NCI-H446 treated with DMSO at 0.1 percent for 48 hours (cell line): ENCODE data around the gene BIK.
"Not testable (repeated sequence)": the region's sequence is repeated elsewhere in the genome, so short reads cannot be mapped to it uniquely, and the experiment has no call there.

Experiments
- DNase-seq: peaks from one replicate; lab custom pipeline; 2025; lab: John Stamatoyannopoulos, UW

Gene BIK, protein sequence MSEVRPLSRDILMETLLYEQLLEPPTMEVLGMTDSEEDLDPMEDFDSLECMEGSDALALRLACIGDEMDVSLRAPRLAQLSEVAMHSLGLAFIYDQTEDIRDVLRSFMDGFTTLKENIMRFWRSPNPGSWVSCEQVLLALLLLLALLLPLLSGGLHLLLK

DNA sequence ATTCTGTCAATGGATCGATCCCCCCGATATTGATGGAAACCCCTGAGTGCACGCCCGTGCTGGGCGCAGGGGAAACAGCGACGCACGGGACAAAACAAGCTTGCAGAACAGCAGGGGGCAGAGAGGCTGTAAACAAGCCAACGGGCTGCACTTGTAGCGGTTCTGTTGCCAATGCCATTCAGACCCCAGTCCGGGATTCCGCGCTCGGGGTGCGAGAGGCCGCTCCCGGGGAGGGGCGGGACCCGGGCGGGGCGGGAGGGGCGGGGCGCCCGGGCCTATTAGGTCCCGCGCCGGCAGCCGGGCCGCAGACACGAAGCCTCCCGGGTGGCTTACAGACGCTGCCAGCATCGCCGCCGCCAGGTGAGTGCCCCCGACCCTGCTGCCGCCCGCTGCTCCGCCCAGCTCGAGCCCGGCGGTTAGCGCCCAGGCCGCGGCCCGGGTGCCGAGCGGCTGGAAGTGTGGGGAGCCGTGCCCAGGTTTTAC is at the start of gene BIK:
TSS of gene BIK (plus strand) at position 307 of the 483 bp plus-strand sequence. CDS start 13,273 bp downstream, outside the sequence.
- no peak for DNase-seq

DNA sequence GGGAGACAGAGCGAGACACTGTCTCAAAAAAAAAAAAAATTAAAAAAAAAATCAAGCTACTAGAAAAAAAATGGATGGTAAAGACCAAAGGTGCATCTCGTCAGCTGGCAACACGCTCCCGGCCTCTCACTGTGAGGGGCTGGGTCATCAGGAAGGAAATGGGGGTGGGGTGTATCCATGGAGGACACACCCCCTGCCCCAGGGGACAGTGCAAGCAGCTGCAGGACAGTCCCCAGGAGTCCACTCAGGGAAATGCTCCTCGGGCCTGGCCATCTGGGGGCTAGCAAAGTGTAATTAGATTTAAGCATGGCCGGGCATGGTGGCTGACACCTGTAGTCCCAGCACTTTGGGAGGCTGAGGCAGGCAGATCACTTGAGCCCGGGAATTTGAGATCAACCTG is 44.4 kb upstream of the BIK start:
- DNase-seq = no peak

DNA sequence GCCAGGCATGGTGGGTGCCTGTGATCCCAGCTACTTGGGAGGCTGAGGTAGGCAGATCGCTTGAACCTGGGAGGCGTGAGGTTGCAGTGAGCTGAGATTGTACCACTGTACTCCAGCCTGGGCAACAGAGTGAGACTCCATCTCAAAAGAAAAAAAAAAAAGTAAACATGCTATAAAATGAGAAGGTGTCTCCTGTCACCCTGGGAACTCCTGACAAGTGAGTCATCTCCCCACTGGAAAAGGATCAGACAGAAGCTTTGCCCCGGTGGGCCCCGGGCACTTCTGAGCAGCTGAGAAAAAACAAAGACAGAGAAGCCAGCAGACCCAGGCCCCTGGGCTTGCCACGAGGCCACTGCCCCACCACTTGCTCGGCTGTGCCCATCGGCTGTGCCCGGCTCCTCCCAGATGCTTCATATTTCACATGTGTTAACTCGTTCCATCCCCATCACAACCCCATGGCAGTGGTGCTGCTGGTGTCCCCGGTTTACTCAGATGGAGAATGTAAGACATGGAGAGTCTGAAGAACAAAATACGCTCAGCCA is 43.6 kb upstream of the BIK start:
- DNase-seq = no peak

DNA sequence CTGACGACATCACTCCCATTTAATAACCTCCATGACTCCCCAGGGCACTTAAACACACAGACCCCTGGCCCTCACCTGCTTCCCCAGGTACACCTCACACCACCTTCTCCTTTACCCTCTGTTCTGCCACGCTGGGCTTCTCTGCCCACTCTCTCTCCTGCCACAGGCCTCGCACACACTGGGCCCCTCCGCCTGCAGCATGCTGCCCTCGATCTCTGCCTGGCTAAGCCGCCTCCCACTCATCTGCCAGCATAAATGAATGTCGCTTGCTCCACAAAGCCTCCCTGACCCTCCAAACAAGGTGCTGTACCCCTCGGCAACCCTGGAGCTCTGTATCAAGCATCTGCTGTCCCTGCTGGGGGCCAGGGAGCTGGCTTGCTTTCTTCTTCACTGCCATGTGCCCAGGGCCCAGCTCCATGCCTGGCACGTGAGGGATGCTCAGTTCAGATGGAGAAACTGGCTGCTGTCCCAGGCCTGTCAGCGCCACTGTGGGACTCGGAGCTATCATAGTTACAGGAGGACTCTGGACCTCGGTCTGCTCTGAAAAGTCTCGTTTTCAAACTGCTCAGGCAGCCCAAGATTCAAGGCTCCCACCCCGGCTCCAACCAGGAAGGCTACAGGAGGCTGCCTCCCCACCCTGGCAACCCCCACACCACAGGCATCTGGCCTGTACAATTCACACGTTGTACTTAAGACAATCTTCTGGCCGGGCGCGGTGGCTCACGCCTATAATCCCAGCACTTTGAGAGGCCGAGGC is 33.3 kb upstream of the BIK start:
- DNase-seq = peak; percentile 84

DNA sequence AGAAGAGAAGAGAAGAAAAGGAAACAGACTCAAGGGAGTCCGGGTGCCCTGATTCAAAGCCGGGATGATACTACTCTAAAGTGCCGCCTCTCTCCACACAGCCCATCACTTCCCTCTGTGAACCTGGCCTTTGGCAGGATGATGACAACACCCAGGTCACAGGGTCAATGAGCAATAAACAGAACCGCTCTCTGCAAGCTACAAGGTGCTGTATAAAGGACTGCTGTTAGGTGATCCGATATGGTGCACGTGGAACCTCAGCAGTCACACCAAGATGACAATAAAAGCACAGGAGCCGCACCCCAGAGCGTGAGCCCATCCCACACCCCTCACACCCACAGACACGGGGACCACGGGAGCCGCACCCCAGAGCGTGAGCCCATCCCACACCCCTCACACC is 32.0 kb upstream of the BIK start:
- DNase-seq = no peak

DNA sequence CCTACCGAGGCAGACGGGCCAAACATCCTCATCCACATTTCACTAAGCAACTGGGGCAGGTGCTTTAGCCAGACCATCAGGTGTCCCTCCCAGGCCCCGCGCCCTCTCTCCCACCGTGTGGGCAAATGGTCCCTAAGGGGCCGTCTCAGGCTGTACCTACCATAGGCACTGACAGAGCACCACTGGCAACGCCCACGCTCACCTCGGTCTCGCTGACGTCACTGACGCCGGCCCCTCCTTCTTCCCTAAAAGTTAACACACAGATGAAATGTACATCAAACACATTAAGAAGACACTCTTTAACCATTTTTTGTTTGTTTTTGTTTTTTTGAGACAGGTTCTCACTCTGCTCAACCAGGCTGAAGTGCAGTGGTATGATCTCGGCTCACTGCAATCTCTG is 30.8 kb upstream of the BIK start:
- DNase-seq = no peak

DNA sequence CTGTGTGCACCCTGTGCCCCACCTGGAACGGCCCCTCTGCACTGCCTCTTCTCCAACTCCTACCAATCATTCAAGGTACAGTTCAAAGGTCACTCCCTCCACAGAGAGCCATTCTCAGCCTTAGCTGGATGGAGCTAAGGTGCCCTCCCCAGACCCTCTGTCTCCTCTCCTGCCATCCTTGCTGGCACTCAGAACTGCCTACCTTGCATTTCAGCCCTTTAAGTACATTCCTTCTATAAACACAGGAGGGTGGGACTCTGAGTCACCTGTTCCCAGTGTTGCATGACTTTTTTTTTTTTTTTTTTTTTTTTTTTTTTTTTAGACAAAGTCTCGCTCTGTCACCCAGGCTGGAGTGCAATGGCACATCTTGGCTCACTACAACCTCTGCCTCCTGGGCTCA is 29.9 kb upstream of the BIK start:
- DNase-seq = no peak

DNA sequence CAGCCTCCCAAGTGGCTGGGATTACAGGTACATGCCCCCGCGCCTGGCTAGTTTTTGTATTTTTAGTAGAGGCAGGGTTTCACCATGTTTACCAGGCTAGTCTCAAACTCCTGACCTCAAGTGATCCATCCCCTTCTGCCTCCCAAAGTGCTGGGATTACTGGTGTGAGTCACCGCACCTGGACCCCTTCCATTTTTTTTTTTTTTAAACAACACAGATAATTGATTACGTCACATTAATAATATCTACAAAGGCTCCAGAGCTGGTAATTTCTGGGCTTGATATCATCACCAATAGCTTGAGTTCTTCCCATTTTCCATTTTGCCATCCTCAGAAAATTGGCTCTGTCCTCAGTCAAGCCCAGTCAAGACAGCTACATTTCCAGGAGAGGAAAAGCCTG is 28.6 kb upstream of the BIK start:
- no peak for DNase-seq

DNA sequence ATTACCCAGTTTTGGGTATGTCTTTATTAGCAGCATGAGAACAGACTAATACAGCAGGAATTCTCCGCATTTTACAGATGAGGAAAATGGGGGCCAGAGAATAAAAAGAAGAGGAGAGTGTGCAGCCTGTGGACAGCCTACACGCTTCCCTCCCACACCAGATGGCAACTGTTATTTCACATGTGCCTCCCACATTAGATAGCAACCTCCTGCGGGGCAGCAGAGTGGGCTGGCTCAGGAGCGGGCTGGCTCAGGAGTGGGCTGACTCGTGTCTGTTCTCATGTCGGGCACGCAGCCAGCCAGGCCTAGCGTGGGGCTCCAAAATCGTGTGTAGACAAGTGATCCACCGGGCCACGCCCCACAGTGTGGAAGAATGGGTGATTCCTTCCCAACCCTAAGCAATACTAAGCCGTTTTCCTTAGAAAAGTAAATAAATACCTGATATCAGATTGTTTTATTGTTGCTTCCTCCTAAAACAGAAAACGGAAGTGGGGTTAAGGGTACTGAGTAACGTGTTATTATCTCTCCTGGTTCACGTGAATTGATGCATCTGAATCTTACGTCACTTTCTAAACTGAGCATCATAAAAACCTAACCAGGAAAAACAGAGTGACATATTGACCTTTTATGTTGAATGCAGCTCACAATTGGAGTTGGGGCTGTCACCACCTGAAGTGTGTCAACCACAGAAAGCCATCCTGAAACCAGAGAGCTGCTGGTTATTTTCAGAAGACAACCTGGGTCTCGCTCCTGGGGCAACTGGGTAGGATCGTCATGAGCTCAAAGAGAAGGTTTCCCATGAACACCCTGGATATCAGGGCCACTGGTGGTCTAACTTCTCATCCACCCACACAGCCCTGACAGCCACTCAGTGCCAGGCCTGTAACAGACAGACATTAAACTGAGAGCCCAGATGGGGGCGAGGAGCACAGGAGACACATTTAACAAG is 24.6 kb upstream of the BIK start:
- DNase-seq = no peak

DNA sequence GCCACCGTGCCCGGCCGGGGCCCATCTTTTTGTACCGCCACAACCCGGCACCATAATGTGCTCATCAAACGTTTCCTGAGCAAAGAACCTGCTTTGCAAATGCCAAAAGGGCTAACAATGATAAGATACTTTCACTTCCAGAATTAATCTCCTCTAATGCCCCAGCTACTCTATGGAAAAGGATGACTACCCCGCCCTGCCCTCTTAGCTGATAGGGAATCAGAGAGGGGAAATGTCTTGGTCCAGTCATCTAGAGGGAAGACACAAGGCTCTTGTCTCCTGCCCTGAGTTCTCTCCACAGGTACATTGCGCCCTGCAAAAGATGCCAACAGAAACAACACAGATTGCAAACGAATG is 21.9 kb upstream of the BIK start:
- no peak for DNase-seq

DNA sequence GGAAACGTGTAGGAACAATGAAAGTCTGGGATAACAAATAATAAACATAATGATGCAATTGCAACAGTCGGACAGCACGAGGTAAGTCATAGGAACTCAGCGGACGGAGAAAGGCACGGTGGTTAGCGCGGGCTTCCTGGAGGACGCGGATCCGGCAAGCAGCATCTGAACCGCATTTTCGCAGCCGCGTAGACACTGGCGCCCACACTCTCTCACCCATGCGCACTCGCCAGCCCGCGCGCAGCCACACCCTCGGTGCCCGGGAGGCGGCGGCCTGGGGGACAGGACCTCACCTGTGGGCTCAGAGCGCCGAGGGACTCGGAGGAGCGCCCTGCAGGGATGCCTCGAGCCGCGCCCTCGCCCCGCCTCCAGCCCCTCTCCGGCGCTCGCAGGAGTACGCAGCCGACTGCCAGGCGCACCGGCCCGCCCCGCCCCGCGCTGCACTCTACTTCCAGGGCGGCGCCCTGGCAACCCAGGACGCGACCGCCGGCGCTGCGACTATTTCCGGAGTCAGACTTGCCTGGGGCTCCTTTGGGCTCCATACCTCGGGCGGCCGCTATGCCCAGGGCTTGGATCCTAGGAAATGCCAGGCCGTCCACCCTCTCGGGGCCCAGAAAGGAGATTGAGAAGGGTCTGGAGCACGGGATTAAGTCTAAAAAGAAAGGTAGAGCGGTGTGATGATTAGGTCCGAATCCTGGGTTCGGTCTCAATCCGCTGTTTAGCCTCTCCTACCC is 21.4 kb upstream of the BIK start, which contains the start of gene TTLL1:
TSS of gene TTLL1 (minus strand) at position 408 of the 734 bp plus-strand sequence. CDS start 13,805 bp downstream, outside the sequence.
- peak; percentile 72 for DNase-seq

DNA sequence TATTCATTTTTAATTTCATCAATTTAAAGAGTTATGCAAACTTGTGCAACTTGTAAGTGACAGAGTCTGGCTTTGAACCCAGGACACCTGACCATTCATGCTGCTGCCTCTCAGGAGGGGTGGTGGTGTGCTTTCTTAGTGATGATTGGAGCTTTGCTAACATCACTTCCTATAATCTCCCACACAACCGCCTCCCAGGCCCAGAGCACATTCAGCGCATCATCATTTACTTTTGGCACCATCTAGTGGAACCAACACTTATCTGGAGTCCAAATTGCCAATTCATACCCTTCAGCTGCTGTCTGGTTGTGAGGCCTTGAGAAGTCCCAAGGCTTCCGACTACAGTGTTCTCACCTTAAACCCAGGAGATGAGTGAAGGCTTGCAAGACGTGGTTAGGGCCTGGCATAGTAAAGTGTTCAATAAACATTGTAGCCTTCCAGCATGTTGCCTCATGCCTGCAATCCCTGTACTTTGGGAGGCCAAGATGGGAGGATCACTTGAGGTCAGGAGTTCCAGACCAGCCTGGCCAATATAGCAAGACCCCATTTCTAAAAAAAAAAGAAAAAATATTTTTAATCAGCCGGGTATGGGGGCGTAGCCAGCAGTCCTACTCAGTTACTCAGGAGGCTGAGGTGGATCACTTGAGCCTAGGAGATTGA is 20.3 kb upstream of the BIK start:
- peak; percentile 79 for DNase-seq

DNA sequence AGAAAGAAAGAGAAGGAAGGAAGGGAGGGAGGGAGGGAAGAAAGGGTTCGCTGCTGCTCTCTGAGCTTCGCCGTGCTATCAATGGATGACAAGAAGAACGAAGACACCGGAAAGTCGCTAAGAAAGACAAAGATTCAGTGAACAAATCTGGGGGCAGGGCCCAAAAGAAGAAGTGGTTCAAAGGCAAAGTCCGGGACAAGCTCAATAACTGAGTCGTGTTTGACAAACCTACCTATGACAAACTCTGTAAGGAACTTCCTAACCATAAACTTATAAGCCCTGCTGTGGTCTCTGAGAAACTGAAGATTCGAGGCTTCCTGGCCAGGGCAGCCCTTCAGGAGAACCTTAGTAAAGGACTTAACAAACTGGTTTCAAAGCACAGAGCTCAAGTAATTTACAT is 18.5 kb upstream of the BIK start:
- DNase-seq = no peak

DNA sequence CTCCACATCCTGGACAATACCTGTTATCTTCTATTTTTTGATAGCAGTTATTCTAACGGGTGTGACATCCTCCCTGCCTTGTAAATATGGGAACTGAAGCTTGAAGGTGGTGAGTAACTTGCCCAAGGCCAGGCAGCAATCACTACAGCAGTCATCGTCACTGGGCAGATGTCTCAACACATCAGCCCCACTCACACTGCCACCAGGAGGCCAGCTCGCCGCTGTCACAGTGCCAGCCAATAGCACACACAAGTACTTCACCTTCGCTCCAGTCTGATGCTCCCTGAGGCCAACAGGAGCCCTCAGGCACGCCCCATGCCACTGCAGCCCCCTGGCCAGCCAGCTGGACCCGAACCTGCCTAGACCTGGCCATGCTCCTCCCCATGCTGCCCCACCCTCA is 16.5 kb upstream of the BIK start:
- DNase-seq = no peak

DNA sequence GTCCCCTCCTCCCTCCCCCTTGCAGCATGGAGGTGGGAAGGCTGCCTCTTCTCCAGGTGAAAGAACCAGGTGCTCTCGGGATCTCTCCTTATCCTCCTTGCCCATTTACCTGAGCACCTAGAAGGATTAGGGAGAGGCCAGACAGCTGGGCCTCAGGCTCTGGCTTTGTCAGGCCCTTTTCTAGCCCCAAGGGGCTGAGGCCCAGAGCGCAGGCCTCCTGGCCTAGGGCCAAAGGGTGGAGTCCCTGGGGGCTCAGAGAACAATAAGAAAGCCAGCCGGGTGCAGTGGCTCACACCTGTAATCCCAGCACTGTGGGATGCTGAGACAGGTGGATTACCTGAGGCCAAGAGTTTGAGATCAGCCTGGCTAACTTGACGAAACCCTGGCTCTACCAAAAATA is 16.0 kb upstream of the BIK start:
- DNase-seq = no peak

DNA sequence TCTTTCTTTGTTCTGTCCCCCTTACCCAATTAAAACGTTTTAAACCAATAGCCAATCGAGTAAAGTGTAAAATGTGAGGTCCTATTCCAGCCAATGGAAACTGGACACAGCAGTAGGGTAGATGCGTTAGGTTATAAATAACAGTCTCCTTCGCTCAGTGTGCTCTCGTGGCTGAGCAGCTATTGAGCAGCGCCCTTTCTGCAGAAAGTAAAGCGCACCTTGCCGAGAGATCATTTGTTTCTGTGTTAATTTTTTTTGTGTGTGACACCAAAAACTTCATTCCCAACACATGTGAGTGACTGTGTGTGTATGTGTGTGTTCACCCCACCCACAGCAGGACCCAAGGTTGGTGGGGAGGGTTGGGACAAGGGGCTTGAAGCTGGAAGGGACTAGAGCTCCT is 14.1 kb upstream of the BIK start:
- no peak for DNase-seq

DNA sequence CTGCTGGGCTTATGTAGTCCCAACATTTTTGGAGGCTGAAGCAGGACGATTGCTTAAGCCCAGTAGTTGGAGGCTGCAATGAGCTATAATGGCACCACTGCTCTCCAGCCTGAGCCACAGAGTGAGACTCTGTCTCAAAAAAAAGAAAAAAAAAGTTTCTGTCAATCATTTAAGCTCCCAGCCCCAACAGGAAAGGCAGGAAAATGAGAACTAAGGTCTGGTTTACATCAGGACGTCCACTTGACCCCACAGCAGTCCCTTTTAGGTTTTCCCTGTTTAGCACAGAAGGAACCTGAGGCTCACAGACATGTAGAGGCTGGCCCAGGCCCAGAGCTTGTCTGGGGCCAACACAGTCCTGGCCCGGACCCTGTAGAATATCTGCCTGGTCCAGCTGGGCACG is 12.2 kb upstream of the BIK start:
- no peak for DNase-seq

DNA sequence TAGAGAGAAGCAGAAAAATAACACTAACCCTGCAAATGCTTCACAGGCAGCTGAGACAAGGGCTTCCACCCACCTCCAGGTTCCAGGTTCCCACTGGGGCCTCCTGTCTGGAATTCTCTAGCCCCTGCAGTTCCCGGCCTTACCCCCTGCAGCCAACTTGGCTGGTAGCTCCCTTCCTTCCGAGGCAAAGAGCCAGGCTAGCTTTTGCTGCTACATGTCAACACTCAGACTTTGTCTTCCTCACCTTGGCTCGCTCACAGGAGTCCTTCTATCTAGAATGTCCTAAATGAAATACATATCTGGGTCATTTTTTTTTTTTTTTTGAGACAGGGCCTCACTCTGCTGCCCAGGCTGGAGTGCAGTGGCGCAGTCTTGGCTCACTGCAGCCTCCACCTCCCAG is 11.5 kb upstream of the BIK start:
- peak; percentile 32 for DNase-seq

DNA sequence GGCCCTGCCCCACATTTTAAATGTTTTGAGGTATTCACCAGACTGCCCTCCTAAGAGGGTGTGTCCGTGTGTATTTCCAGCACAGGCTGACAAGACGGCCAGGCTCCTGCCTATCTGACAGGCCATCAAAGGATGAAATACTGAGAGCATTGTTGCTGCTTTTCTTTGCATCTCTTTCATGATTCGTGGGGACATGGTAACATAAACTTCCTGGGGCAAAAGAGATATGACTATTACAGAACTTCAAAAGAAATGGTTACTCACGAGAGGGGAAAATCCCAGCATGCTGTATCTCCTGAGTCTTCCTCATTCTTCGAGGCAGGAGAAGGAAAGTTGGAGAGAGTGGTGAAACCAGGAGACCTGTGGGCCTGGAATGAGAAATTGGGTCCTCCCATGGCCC is 10.3 kb upstream of the BIK start:
- DNase-seq = no peak

DNA sequence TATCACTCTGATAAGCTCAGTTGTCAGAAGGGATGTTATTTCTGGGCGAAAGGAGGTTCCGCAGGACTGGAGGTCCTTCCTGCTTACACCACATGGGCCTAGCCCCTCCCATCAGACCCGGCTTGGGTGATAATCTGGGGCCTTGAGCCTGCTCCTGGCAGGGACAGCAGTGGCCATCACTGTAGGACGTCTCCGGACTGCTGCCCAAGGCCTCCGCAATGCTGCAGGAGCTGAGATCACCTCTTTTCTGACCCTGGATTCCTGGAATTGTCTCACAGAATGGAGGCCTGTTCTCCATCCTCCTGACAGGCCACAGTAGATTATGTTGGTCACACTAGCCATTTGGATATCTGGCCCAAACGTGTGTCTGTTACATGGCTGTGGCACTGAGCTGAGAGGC is 9.2 kb upstream of the BIK start:
- no peak for DNase-seq

DNA sequence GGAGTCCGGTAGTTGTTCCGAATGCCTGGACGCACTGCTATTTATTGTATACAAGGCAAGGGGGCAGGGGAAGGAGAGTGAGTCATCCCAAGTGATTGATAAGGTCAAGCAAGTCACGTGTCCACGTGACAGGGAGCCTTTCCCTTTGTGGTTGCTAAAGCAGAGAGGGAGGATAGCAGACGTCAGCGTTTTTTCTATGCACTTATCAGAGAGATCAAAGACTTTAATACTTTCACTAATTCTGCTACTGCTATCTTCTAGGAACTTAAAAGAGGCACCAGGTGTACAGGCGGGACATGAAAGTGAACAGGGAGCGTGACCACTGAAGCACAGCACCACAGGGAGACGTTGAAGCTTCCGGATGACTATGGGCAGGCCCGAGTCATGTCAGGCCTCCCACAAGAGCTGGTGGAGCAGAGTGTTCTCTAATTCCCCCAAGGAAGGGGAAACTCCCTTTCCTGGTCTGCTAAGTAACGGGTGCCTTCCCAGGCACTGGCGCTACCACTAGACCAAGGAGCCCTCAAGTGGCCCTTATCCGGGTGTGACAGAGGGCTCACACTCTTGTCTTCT is 6.4 kb upstream of the BIK start:
- DNase-seq = not testable (repeated sequence)
